B cell (primary cell): ENCODE data around the gene SDK1.

Experiments
- EZH2 ChIP-seq: IDR thresholded peaks from 2 replicates; pipeline ENCODE4 v1.6.1; 2012; ENCODE audit warnings: borderline replicate concordance, low read depth, mild to moderate bottlenecking, moderate library complexity, low read length; ENCODE audit not compliant: insufficient read depth, poor library complexity, severe bottlenecking
- TF ChIP-seq, protein P1 (sequence below): fragments of 200-600 bp; IDR thresholded peaks from one replicate; pipeline ENCODE4 v1.8.0; 2022; ENCODE audit warnings: antibody characterized with exemption, mild to moderate bottlenecking

DNA sequence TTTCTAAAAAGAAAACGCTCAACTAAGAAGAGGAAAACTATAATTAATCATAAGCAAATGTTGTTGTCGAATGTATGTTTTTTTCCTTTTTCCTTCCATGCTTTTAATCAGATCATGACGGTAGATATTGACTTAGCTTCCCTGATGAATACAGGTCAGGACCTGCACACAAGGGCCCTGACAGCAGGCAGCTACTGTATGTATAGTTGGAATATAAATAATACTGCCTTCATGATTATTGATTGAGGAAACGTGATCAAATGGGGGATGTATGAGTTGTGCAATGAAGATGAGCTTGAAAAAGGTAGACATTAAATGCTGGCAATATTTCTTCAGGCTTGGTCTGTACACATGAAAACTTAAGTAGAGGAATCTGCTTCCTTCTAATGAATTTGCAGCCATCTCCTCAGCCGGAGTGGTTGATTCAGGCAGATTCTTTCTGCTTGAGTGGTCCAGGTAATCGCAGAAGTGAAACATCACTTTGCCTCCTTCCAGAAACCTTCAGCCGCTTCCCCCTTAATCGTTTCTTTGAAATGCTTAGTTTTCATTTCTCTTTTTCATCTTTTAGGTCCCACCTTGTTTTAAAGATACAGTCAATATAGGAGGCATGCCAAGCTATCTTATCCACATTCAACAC lies 656.5 kb downstream of the SDK1 start:
- TF ChIP-seq, protein P1, sequence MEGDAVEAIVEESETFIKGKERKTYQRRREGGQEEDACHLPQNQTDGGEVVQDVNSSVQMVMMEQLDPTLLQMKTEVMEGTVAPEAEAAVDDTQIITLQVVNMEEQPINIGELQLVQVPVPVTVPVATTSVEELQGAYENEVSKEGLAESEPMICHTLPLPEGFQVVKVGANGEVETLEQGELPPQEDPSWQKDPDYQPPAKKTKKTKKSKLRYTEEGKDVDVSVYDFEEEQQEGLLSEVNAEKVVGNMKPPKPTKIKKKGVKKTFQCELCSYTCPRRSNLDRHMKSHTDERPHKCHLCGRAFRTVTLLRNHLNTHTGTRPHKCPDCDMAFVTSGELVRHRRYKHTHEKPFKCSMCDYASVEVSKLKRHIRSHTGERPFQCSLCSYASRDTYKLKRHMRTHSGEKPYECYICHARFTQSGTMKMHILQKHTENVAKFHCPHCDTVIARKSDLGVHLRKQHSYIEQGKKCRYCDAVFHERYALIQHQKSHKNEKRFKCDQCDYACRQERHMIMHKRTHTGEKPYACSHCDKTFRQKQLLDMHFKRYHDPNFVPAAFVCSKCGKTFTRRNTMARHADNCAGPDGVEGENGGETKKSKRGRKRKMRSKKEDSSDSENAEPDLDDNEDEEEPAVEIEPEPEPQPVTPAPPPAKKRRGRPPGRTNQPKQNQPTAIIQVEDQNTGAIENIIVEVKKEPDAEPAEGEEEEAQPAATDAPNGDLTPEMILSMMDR = no peak
- TF ChIP-seq EZH2 = no peak
